OCI-LY1 (cell line): ENCODE data around the gene TBC1D22B.
"Not testable (repeated sequence)": the region's sequence is repeated elsewhere in the genome, so short reads cannot be mapped to it uniquely, and the experiment has no call there.

ENCODE experiments used
- H2AFZ ChIP-seq: fragments of 200-600 bp; sonication (generic), shearing (Covaris generic); 2 replicates; pipeline ENCODE4 v1.6.0; 2014; ENCODE audit warnings: antibody characterized with exemption, mild to moderate bottlenecking, low read length
- H3F3A ChIP-seq: fragments of 200-600 bp; sonication (generic), shearing (Covaris generic); 2 replicates; pipeline ENCODE4 v1.6.0; 2014; ENCODE audit warnings: mild to moderate bottlenecking, antibody characterized with exemption, low read length, moderate library complexity; ENCODE audit not compliant: insufficient read depth
- H3K27ac ChIP-seq: fragments of 200-600 bp; sonication (generic); 2 replicates; pipeline ENCODE4 v1.5.1; 2014; ENCODE audit warnings: low read length, mixed run types, mild to moderate bottlenecking, low read depth; ENCODE audit not compliant: poor library complexity, severe bottlenecking
- H3K27me3 ChIP-seq: fragments of 200-600 bp; sonication (generic); 2 replicates; pipeline ENCODE4 v1.6.0; 2014; ENCODE audit warnings: antibody characterized with exemption, mild to moderate bottlenecking, low read length, moderate library complexity; ENCODE audit not compliant: insufficient read depth
- H3K36me3 ChIP-seq: fragments of 200-600 bp; sonication (generic); 2 replicates; pipeline ENCODE4 v1.6.1; 2014; ENCODE audit warnings: mild to moderate bottlenecking, antibody characterized with exemption, low read length, moderate library complexity, mixed read lengths; ENCODE audit not compliant: insufficient read depth
- H3K4me1 ChIP-seq: fragments of 200-600 bp; sonication (generic); 2 replicates; pipeline ENCODE4 v1.5.1; 2014; ENCODE audit warnings: mild to moderate bottlenecking, low read length, moderate library complexity; ENCODE audit not compliant: insufficient read depth, severe bottlenecking
- H3K4me2 ChIP-seq: fragments of 200-600 bp; sonication (generic), shearing (Covaris generic); 2 replicates; pipeline ENCODE4 v1.6.1; 2014; ENCODE audit warnings: low read length
- H3K4me3 ChIP-seq: fragments of 200-600 bp; sonication (generic); 2 replicates; pipeline ENCODE4 v1.5.1; 2014; ENCODE audit warnings: low read length, low read depth, mild to moderate bottlenecking, mixed read lengths; ENCODE audit not compliant: poor library complexity, severe bottlenecking
- H3K79me2 ChIP-seq: fragments of 200-600 bp; shearing (Covaris generic); 2 replicates; pipeline ENCODE4 v1.6.1; 2016; ENCODE audit warnings: mixed run types, low read length, mixed read lengths; ENCODE audit not compliant: insufficient read depth
- H3K9ac ChIP-seq: fragments of 200-600 bp; sonication (generic), shearing (Covaris generic); 2 replicates; pipeline ENCODE4 v1.6.1; 2014; ENCODE audit warnings: mild to moderate bottlenecking, low read length, mixed read lengths
- H3K9me2 ChIP-seq: fragments of 200-600 bp; sonication (generic), shearing (Covaris generic); 2 replicates; pipeline ENCODE4 v1.6.1; 2014; ENCODE audit warnings: low read depth, mild to moderate bottlenecking, low read length, mixed read lengths
- H3K9me3 ChIP-seq: fragments of 200-600 bp; shearing (Covaris generic); 2 replicates; pipeline ENCODE4 v1.6.1; 2014; ENCODE audit warnings: low read length, mixed read lengths
- H4K20me1 ChIP-seq: fragments of 200-600 bp; sonication (generic), shearing (Covaris generic); 2 replicates; pipeline ENCODE4 v1.6.0; 2016; ENCODE audit warnings: mild to moderate bottlenecking, low read length; ENCODE audit not compliant: insufficient read depth
- CTCF ChIP-seq: fragments of 200-600 bp; sonication (generic), shearing (Covaris generic); IDR thresholded peaks from 2 replicates; pipeline ENCODE4 v1.5.1; 2017; ENCODE audit warnings: mild to moderate bottlenecking, antibody characterized with exemption, low read length, moderate library complexity, mixed read lengths
- EZH2 ChIP-seq: fragments of 200-600 bp; sonication (generic), shearing (Covaris generic); IDR thresholded peaks from 2 replicates; pipeline ENCODE4 v1.8.0; 2017; ENCODE audit warnings: borderline replicate concordance, mixed run types, mild to moderate bottlenecking, antibody characterized with exemption, low read length, moderate library complexity, mixed read lengths

TBC1D22B gene

GRCh38 chr6:37344308-37344707, 86.7 kb downstream of the TBC1D22B start:
- H3K9me3 ChIP-seq, result no peaks in the 10 kb centered on the region
- H4K20me1 ChIP-seq, result no peaks in the 10 kb centered on the region
- no peaks in the 10 kb centered on the region for H3K4me1 ChIP-seq
- no peak for TF ChIP-seq CTCF
- TF ChIP-seq EZH2, result no peak
- no peaks in the 10 kb centered on the region for H3F3A ChIP-seq
- H3K9me2 ChIP-seq, result no peaks in the 10 kb centered on the region
- H3K27ac ChIP-seq, result no peak overlapping the region
- 0 out of 2 replicates have a peak, but pooled peaks cover 5% of the 10 kb centered on the region for H3K27me3 ChIP-seq
- no peaks in the 10 kb centered on the region for H3K36me3 ChIP-seq
- no peak overlapping the region for H3K4me2 ChIP-seq
- H3K4me3 ChIP-seq, result no peak overlapping the region
- no peak overlapping the region for H2AFZ ChIP-seq
- H3K9ac ChIP-seq, result no peak overlapping the region
- H3K79me2 ChIP-seq, result no peaks in the 10 kb centered on the region

DNA sequence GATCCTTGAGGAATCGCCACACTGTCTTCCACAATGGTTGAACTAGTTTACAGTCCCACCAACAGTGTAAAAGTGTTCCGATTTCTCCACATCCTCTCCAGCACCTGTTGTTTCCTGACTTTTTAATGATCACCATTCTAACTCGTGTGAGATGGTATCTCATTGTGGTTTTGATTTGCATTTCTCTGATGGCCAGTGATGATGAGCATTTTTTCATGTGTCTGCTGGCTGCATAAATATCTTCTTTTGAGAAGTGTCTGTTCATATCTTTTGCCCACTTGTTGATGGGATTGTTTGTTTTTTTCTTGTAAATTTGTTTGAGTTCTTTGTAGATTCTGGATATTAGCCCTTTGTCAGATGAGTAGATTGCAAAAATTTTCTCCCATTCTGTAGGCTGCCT, 88.2 kb downstream of the TBC1D22B start:
- not testable (repeated sequence) for H3K4me3 ChIP-seq, H3K27me3 ChIP-seq, H3K4me2 ChIP-seq, H3K9ac ChIP-seq, H3K9me2 ChIP-seq, H3F3A ChIP-seq, H3K27ac ChIP-seq, H4K20me1 ChIP-seq, H3K4me1 ChIP-seq, H3K79me2 ChIP-seq, H2AFZ ChIP-seq, H3K36me3 ChIP-seq, H3K9me3 ChIP-seq

- no peak overlapping the region for H3K4me3 ChIP-seq
- no peaks in the 10 kb centered on the region for H3K79me2 ChIP-seq
- H3K36me3 ChIP-seq, result no peaks in the 10 kb centered on the region
- no peaks in the 10 kb centered on the region for H4K20me1 ChIP-seq
- H2AFZ ChIP-seq, result no peak overlapping the region
- 0 out of 2 replicates have a peak, but pooled peaks cover under 1% of the 10 kb centered on the region for H3K27me3 ChIP-seq
- no peaks in the 10 kb centered on the region for H3K4me1 ChIP-seq
- H3F3A ChIP-seq, result no peaks in the 10 kb centered on the region
- H3K27ac ChIP-seq, result no peak overlapping the region
- no peaks in the 10 kb centered on the region for H3K9me2 ChIP-seq
- no peak overlapping the region for H3K9ac ChIP-seq
- TF ChIP-seq CTCF (no peak), EZH2 (no peak)
- H3K9me3 ChIP-seq, result no peaks in the 10 kb centered on the region
- no peak overlapping the region for H3K4me2 ChIP-seq
Observed at GRCh38 chr6:37347177-37347576, 89.6 kb downstream of the TBC1D22B start.

DNA sequence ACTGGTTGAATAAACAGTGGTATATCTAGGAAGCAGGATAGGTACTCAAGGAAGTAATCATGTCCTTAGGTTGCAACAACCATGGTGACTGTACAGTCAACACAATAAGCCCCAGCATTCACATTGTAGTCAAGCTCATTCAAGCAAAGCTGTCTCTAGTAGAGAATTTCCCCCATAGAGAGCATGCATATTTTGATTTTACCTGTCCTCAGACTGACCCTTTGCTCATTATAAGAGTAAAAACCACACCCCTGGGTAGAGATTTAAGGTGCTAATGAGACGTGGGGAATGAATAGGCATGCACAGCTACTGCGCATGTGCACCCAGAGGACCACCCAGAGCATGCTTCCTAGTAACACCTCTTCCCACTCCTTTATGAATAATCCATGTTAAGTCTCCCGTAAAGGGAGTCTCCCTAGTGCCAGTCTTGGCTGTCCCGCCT, 90.1 kb downstream of the TBC1D22B start:
- H3K9ac ChIP-seq, result no peak overlapping the region
- H3K27ac ChIP-seq, result no peak overlapping the region
- H4K20me1 ChIP-seq, result no peaks in the 10 kb centered on the region
- no peaks in the 10 kb centered on the region for H3K36me3 ChIP-seq
- H3K4me1 ChIP-seq, result no peaks in the 10 kb centered on the region
- H2AFZ ChIP-seq, result no peak overlapping the region
- no peaks in the 10 kb centered on the region for H3K79me2 ChIP-seq
- H3K27me3 ChIP-seq, result no peaks in the 10 kb centered on the region
- TF ChIP-seq EZH2, result no peak
- no peak for TF ChIP-seq CTCF
- no peaks in the 10 kb centered on the region for H3F3A ChIP-seq
- H3K4me3 ChIP-seq, result no peak overlapping the region
- H3K4me2 ChIP-seq, result no peak overlapping the region
- H3K9me3 ChIP-seq, result no peaks in the 10 kb centered on the region
- no peaks in the 10 kb centered on the region for H3K9me2 ChIP-seq
